CD4-positive, alpha-beta memory T cell (primary cell): Measurements from ENCODE around the gene OGDHL. TPM values are rescaled to one million over a fixed set of nuclear protein-coding genes. Genes with fewer than 3 reads are reported as not detected.

Experiments
- CTCF ChIA-PET: fragments of 350-600 bp; sonication (Branson Sonifier 250); formaldehyde crosslinking; loops from one replicate; lab custom pipeline; 2021; ENCODE audit warnings: inconsistent platforms; ENCODE audit not compliant: partially characterized antibody; lab: Charles Lee
- POLR2A ChIA-PET: fragments of 350-600 bp; sonication (Branson Sonifier 250); formaldehyde crosslinking; loops from one replicate; lab custom pipeline; 2021; ENCODE audit not compliant: partially characterized antibody; lab: Charles Lee
- DNase-seq, 5 donors: peaks; one replicate each; pipeline versions ENCODE4 v3.0.0 to v3.0.0-alpha.2; 2020 to 2022; ENCODE audit warnings: mixed read lengths in 1 of 5
- H3K27ac ChIP-seq: one replicate; pipeline ENCODE4 v1.7.0; 2013; ENCODE audit warnings: low read depth, low read length
- H3K27me3 ChIP-seq: 2 replicates; pipeline ENCODE4 v1.7.0; 2013; ENCODE audit warnings: mild to moderate bottlenecking, low read length, moderate library complexity; ENCODE audit not compliant: insufficient read depth
- H3K36me3 ChIP-seq: 2 replicates; pipeline ENCODE4 v1.7.0; 2013; ENCODE audit warnings: mild to moderate bottlenecking, low read length, moderate library complexity; ENCODE audit not compliant: insufficient read depth
- H3K4me1 ChIP-seq: 2 replicates; pipeline ENCODE4 v1.7.0; 2013; ENCODE audit warnings: mild to moderate bottlenecking, low read length, moderate library complexity; ENCODE audit not compliant: insufficient read depth
- H3K4me3 ChIP-seq, 2 donors: one replicate each; pipeline ENCODE4 v1.7.0; 2013; ENCODE audit warnings: low read length in 2 of 2, mild to moderate bottlenecking in 1 of 2
- H3K9me3 ChIP-seq, 2 donors: one replicate each; pipeline ENCODE4 v1.7.0; 2013; ENCODE audit warnings: low read length in 2 of 2, control low read depth in 1 of 2; ENCODE audit not compliant: control insufficient read depth in 1 of 2
- H3K27ac Mint-ChIP-seq, 7 donors: one replicate each; pipeline ENCODE4 v1.8.0; 2020 to 2021; ENCODE audit warnings: mixed read lengths in 7 of 7, mild to moderate bottlenecking in 6 of 7, inconsistent platforms in 3 of 7, moderate library complexity in 3 of 7
- H3K27me3 Mint-ChIP-seq, 2 donors: one replicate each; pipeline ENCODE4 v1.8.0; 2020 to 2021; ENCODE audit warnings: mixed read lengths in 2 of 2
- H3K36me3 Mint-ChIP-seq, 2 donors: one replicate each; pipeline ENCODE4 v1.8.0; 2020 to 2021; ENCODE audit warnings: mixed read lengths in 2 of 2, inconsistent platforms in 1 of 2, mild to moderate bottlenecking in 1 of 2
- H3K4me1 Mint-ChIP-seq, 4 donors: one replicate each; pipeline ENCODE4 v1.8.0; 2020 to 2021; ENCODE audit warnings: mixed read lengths in 4 of 4, mild to moderate bottlenecking in 1 of 4
- H3K4me3 Mint-ChIP-seq, 8 donors: one replicate each; pipeline ENCODE4 v1.8.0; 2020 to 2021; ENCODE audit warnings: mixed read lengths in 8 of 8, mild to moderate bottlenecking in 7 of 8, moderate library complexity in 6 of 8, inconsistent platforms in 3 of 8
- H3K9me3 Mint-ChIP-seq, 8 donors: one replicate each; pipeline ENCODE4 v1.8.0; 2020 to 2021; ENCODE audit warnings: mixed read lengths in 8 of 8, mild to moderate bottlenecking in 5 of 8, inconsistent platforms in 3 of 8, moderate library complexity in 1 of 8
- intact Hi-C: fragments of 100-400 bp; cut with micrococcal nuclease; formaldehyde crosslinking; loops from one replicate; pipeline ENCODE4 v1.15.1; 2023
- polyA plus RNA-seq, 2 donors: library from polyadenylated mRNA; unstranded; fragments of 300-500 nt; fragmentation: Illumina TruSeq; gene quantifications; one replicate each; pipeline ENCODE4 v1.2.3, GENCODE V29; 2021
- total RNA-seq, 2 experiments: library from RNA; stranded (reverse); gene quantifications; one replicate each; pipeline ENCODE4 v1.2.3, GENCODE V29; 2021

The OGDHL gene
- total and polyA plus RNA-seq, 4 experiments from 2014 or later = not detected

DNA sequence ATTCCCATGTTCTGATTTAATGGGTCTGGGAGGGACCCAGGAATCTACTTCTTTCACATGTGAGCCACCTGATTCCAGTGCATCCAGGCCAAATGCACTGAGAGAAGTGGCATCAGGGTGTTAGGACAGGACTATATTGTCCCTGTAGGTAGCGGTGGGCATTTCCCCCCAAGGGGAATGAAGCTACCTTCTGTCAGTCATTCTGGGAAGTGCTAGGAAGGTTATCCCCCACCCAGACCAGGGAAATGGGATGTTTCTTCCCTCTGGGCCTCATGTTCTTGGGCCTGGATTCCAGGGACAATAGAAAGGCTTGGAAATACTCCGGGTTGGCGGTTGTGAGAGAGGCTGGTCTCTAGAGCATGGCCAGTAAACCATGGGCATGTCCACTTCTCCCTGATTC is 61.9 kb downstream of the OGDHL start:
- no peaks in the 10 kb centered on the region for H3K9me3 ChIP-seq
- no peak overlapping the region for H3K4me3 Mint-ChIP-seq
- no peaks in the 10 kb centered on the region for H3K36me3 Mint-ChIP-seq
- H3K4me1 Mint-ChIP-seq = no peaks in the 10 kb centered on the region
- H3K36me3 ChIP-seq = no peaks in the 10 kb centered on the region
- no peak overlapping the region for H3K27ac Mint-ChIP-seq
- no peaks in the 10 kb centered on the region for H3K4me1 ChIP-seq
- CTCF ChIA-PET = no interaction called here
- no peak overlapping the region for H3K27ac ChIP-seq
- no peak for DNase-seq
- POLR2A ChIA-PET = no interaction called here
- H3K27me3 ChIP-seq = no peaks in the 10 kb centered on the region
- H3K27me3 Mint-ChIP-seq = peaks cover 9 to 12% of the 10 kb centered on the region in 2 donors
- H3K4me3 ChIP-seq = no peak overlapping the region
- H3K9me3 Mint-ChIP-seq = peaks cover 0 to 4% (median 0%) of the 10 kb centered on the region in 8 donors
- intact Hi-C loops = no loop called here

DNA sequence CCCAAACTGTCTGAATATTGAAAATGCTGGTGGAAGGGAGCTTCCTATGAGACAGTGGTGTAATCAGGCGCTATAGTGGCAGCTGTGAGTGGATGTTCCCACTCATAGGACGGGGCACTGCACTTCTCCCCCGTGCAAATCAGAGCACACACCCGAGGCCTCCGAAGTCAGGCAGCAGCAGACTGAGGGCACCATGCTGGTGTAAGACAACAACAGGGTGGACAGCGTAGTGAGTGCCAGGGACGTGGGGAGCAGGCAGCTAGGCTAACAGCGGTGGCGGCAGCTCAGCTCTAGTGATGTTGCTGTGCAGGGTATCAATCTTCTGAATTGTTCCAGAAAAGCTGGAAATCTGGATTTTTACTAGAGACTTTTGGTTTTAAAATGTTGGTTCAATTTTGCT is 63.4 kb downstream of the OGDHL start:
- intact Hi-C loops = no loop called here
- H3K36me3 Mint-ChIP-seq = no peaks in the 10 kb centered on the region

DNA sequence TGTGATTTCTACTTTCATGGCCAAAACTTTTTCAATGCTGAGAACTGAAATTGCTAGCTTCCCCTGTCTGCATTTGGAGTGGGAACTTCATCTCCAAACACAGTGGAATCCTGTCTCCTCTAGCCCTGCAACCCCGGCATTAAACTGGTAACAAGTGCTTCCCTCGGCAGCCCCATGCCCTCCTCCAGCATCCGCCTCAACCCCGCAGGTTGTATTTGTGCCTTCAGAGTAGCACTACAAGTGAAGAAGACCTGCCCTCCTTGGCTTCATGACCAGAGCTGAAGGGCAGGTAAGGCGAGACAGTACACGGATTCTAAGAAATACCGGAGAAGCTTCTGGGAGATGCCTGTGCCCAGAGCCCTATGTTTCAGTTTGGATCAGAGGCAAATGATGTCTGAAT is 65.8 kb downstream of the OGDHL start:
- CTCF ChIA-PET = no interaction called here
- POLR2A ChIA-PET = no interaction called here
- H3K4me3 Mint-ChIP-seq = no peak overlapping the region

More for the DNA sequence above, 63.4 kb downstream of the OGDHL start:
- Histone ChIP-seq H3K9me3 (no peaks in the 10 kb centered on the region), H3K27ac (no peak overlapping the region), H3K4me3 (no peak overlapping the region), H3K4me1 (no peaks in the 10 kb centered on the region), H3K27me3 (no peaks in the 10 kb centered on the region), H3K36me3 (no peaks in the 10 kb centered on the region)
- Mint-ChIP-seq H3K27me3 (peaks cover 12 to 21% of the 10 kb centered on the region in 2 donors), H3K4me1 (no peaks in the 10 kb centered on the region), H3K9me3 (peaks cover 0 to 4% (median 0%) of the 10 kb centered on the region in 8 donors), H3K4me3 (no peak overlapping the region), H3K27ac (no peak overlapping the region)
- CTCF ChIA-PET = interaction anchor here (0.6 kb wide), 1 partner anchor 291 kb away, joined by 4 read pairs; no protein-coding TSS in a partner anchor
- no peak for DNase-seq
- POLR2A ChIA-PET = interaction anchor here (0.7 kb wide), 1 partner anchor 16 kb away, joined by 3 read pairs; no protein-coding TSS in a partner anchor

GRCh38 chr10:49694466-49694865 is 67.7 kb downstream of the OGDHL start:
- Mint-ChIP-seq H3K27me3 (peaks cover 28 to 31% of the 10 kb centered on the region in 2 donors), H3K4me3 (no peak overlapping the region), H3K4me1 (no peaks in the 10 kb centered on the region), H3K27ac (no peak overlapping the region), H3K9me3 (peaks cover 0 to 6% (median 0%) of the 10 kb centered on the region in 8 donors), H3K36me3 (no peaks in the 10 kb centered on the region)
- Histone ChIP-seq H3K27me3 (peaks cover 7% of the 10 kb centered on the region), H3K27ac (no peak overlapping the region), H3K4me3 (no peak overlapping the region), H3K9me3 (no peaks in the 10 kb centered on the region), H3K36me3 (no peaks in the 10 kb centered on the region), H3K4me1 (no peaks in the 10 kb centered on the region)
- intact Hi-C loops = no loop called here
- ChIA-PET POLR2A (no interaction called here), CTCF (no interaction called here)
- no peak for DNase-seq

More for the DNA sequence above, 65.8 kb downstream of the OGDHL start:
- Histone ChIP-seq H3K9me3 (no peaks in the 10 kb centered on the region), H3K36me3 (no peaks in the 10 kb centered on the region), H3K27me3 (no peaks in the 10 kb centered on the region), H3K27ac (no peak overlapping the region), H3K4me1 (no peaks in the 10 kb centered on the region), H3K4me3 (no peak overlapping the region)
- H3K4me1 Mint-ChIP-seq = no peaks in the 10 kb centered on the region
- DNase-seq = no peak
- intact Hi-C loops = no loop called here
- H3K9me3 Mint-ChIP-seq = peaks cover 0 to 5% (median 0%) of the 10 kb centered on the region in 8 donors
- H3K36me3 Mint-ChIP-seq = no peaks in the 10 kb centered on the region
- peaks cover 17 to 25% of the 10 kb centered on the region in 2 donors for H3K27me3 Mint-ChIP-seq
- no peak overlapping the region for H3K27ac Mint-ChIP-seq

DNA sequence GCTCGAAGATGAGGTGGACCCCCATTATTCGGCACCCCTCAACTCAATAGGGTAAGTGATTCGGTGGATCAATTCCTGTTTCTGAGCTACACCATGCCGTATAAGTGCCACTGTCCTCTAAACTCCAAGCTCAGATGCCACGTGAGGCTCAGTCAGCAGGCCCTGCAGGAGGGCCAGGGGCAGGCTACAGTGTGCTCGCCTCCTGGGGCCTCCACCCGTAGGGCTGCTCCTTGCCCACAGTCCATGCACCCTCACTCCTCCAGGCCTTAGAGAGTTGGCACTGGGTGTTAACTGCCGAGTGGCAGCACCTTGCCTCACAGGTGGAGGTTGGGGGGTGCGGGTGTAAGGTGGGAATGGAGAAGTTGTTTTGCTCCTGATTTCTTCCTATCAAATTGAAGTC is 70.5 kb downstream of the OGDHL start:
- no peaks in the 10 kb centered on the region for H3K36me3 Mint-ChIP-seq
- peaks cover 3 to 21% (median 16%) of the 10 kb centered on the region in 8 donors for H3K9me3 Mint-ChIP-seq
- intact Hi-C loops = no loop called here
- H3K4me1 Mint-ChIP-seq = no peaks in the 10 kb centered on the region
- CTCF ChIA-PET = no interaction called here
- Histone ChIP-seq H3K36me3 (no peaks in the 10 kb centered on the region), H3K27me3 (peaks cover 12% of the 10 kb centered on the region), H3K4me3 (no peak overlapping the region), H3K4me1 (no peaks in the 10 kb centered on the region), H3K27ac (no peak overlapping the region), H3K9me3 (no peaks in the 10 kb centered on the region)
- H3K27me3 Mint-ChIP-seq = peaks cover 40 to 47% of the 10 kb centered on the region in 2 donors
- H3K4me3 Mint-ChIP-seq = no peak overlapping the region
- H3K27ac Mint-ChIP-seq = no peak overlapping the region
- DNase-seq = no peak
- POLR2A ChIA-PET = no interaction called here

- Mint-ChIP-seq H3K27me3 (peaks cover 40 to 47% of the 10 kb centered on the region in 2 donors), H3K27ac (no peak overlapping the region), H3K4me1 (no peaks in the 10 kb centered on the region), H3K9me3 (peaks cover 3 to 24% (median 17%) of the 10 kb centered on the region in 8 donors), H3K36me3 (no peaks in the 10 kb centered on the region), H3K4me3 (no peak overlapping the region)
- no peaks in the 10 kb centered on the region for H3K4me1 ChIP-seq
- intact Hi-C loops = no loop called here
- DNase-seq = no peak
- peaks cover 12% of the 10 kb centered on the region for H3K27me3 ChIP-seq
- H3K36me3 ChIP-seq = no peaks in the 10 kb centered on the region
- H3K27ac ChIP-seq = no peak overlapping the region
- ChIA-PET POLR2A (no interaction called here), CTCF (no interaction called here)
- no peaks in the 10 kb centered on the region for H3K9me3 ChIP-seq
- H3K4me3 ChIP-seq = no peak overlapping the region
These were observed 71.3 kb downstream of the OGDHL start for GRCh38 chr10:49690698-49691356.

DNA sequence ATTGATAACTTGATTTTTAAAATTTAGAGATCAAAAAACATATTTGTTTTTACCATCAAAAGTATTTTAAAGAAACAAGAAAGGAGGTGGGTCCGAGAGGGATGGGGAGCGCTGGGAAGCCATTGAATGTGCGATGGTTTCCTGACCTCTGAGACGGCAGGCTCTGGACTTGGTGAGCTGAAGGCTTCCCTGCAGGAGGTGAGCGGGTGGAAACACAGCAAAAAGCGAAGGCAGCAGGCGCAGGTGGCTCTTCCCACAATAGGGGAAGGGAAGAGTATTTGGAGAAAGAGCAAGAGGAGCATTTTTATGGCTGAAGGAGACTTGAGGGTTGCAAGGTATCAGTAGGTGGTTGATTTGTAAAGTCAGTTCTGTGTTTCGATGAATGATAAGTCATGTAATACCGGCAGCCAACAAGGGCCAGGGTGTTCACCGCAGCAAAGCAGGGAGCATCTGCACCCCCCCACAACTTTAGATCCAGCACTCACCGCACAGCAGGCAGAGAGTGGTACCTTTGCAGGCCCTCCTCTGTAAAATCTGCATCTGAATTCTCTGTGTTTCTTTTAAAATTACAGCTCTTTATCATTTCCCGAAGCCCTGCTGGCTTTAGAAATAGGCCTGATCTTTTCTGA is 72.1 kb downstream of the OGDHL start:
- no peaks in the 10 kb centered on the region for H3K4me1 Mint-ChIP-seq
- H3K9me3 Mint-ChIP-seq = peaks cover 3 to 30% (median 18%) of the 10 kb centered on the region in 8 donors
- no peak overlapping the region for H3K4me3 Mint-ChIP-seq
- H3K27me3 ChIP-seq = peaks cover 12% of the 10 kb centered on the region
- H3K4me3 ChIP-seq = no peak overlapping the region
- H3K36me3 Mint-ChIP-seq = no peaks in the 10 kb centered on the region
- no peaks in the 10 kb centered on the region for H3K4me1 ChIP-seq
- peaks cover 40 to 48% of the 10 kb centered on the region in 2 donors for H3K27me3 Mint-ChIP-seq
- ChIA-PET CTCF (no interaction called here), POLR2A (no interaction called here)
- H3K27ac Mint-ChIP-seq = no peak overlapping the region
- DNase-seq = no peak
- intact Hi-C loops = no loop called here
- no peak overlapping the region for H3K27ac ChIP-seq
- no peaks in the 10 kb centered on the region for H3K36me3 ChIP-seq
- H3K9me3 ChIP-seq = no peaks in the 10 kb centered on the region
